B cell (primary cell): ENCODE results near the gene NOXO1. TPM values are rescaled to one million over a fixed set of nuclear protein-coding genes. Genes with fewer than 3 reads are reported as not detected.
A peak's percentile ranks its signal among the peaks of the same experiment; 100 is the strongest.

Source experiments
- ATAC-seq: fragments of 200-7000 bp; cut with Tn5 transposase; one replicate; pipeline ENCODE4 v1.10.0; 2021; ENCODE audit warnings: low read depth, mild to moderate bottlenecking, moderate number of reproducible peaks, moderate library complexity
- CTCF ChIA-PET: fragments of 350-600 bp; sonication (Branson Sonifier 250); formaldehyde crosslinking; loops from one replicate; lab custom pipeline; 2021; ENCODE audit warnings: antibody characterized with exemption, inconsistent platforms; lab: Charles Lee
- POLR2A ChIA-PET: fragments of 350-600 bp; sonication (Branson Sonifier 250); formaldehyde crosslinking; loops from one replicate; lab custom pipeline; 2021; ENCODE audit warnings: antibody characterized with exemption; lab: Charles Lee
- DNase-seq: peaks from one replicate; pipeline ENCODE4 v3.0.0; 2013
- H2AFZ ChIP-seq: 2 replicates; pipeline ENCODE4 v1.6.1; 2012; ENCODE audit warnings: mild to moderate bottlenecking, low read depth, low read length; ENCODE audit not compliant: insufficient read depth, poor library complexity, severe bottlenecking
- H3K27ac ChIP-seq, 2 donors: 1 replicate in 1 of 2; 2 replicates in 1 of 2; pipeline ENCODE4 v1.5.1; 2012 to 2013; ENCODE audit warnings: low read length in 2 of 2, mild to moderate bottlenecking in 2 of 2, moderate library complexity in 1 of 2
- H3K27me3 ChIP-seq, 4 experiments: fragments of 200-600 bp in 1 of 4; sonication (generic) in 1 of 4; replicated peaks in 1 of 4; 1 replicate in 2 of 4; 2 replicates in 2 of 4; pipeline versions ENCODE4 v1.6.1 to v1.7.0; 2013 to 2016; ENCODE audit warnings: low read length in 3 of 4, mild to moderate bottlenecking in 2 of 4, mixed read lengths in 1 of 4, moderate library complexity in 1 of 4; ENCODE audit not compliant: insufficient read depth in 4 of 4, control insufficient read depth in 3 of 4; ENCODE audit errors: control extremely low read depth in 1 of 4
- H3K36me3 ChIP-seq, 2 experiments: replicated peaks in 1 of 2; 1 replicate in 1 of 2; 2 replicates in 1 of 2; pipeline versions ENCODE4 v1.6.1 to v1.7.1; 2013; ENCODE audit warnings: low read length in 1 of 2; ENCODE audit not compliant: insufficient read depth in 2 of 2, control insufficient read depth in 1 of 2; ENCODE audit errors: control extremely low read depth in 1 of 2, extremely low read depth in 1 of 2
- H3K4me1 ChIP-seq, 2 donors: fragments of 200-600 bp in 1 of 2; sonication (generic) in 1 of 2; 1 replicate in 1 of 2; 2 replicates in 1 of 2; pipeline versions ENCODE4 v1.5.1 to v1.6.1; 2013 to 2017; ENCODE audit warnings: low read length in 2 of 2; ENCODE audit not compliant: control insufficient read depth in 2 of 2, insufficient read depth in 2 of 2
- H3K4me2 ChIP-seq: replicated peaks from 2 replicates; pipeline ENCODE3; 2012; ENCODE audit warnings: mild to moderate bottlenecking, low read depth, low read length; ENCODE audit not compliant: poor library complexity, severe bottlenecking
- H3K4me3 ChIP-seq, 5 experiments: fragments of 200-600 bp in 1 of 5; sonication (generic) in 1 of 5; 1 replicate in 3 of 5; 2 replicates in 2 of 5; pipeline versions ENCODE4 v1.5.1 to v1.7.0; 2011 to 2016; ENCODE audit warnings: low read length in 4 of 5, mild to moderate bottlenecking in 4 of 5, low read depth in 2 of 5, control low read depth in 1 of 5, moderate library complexity in 1 of 5; ENCODE audit not compliant: insufficient read depth in 1 of 5; ENCODE audit errors: control extremely low read depth in 1 of 5, extremely low read depth in 1 of 5
- H3K79me2 ChIP-seq: fragments of 200-600 bp; sonication (generic); one replicate; pipeline ENCODE4 v1.6.0; 2016; ENCODE audit warnings: low read length; ENCODE audit not compliant: control insufficient read depth, insufficient read depth
- H3K9ac ChIP-seq: fragments of 200-600 bp; sonication (generic); 2 replicates; pipeline ENCODE4 v1.6.1; 2017; ENCODE audit warnings: mild to moderate bottlenecking, low read length, moderate library complexity
- H3K9me3 ChIP-seq, 3 donors: one replicate each; pipeline versions ENCODE4 v1.6.1 to v1.7.1; 2013; ENCODE audit warnings: low read length in 2 of 3; ENCODE audit not compliant: control insufficient read depth in 2 of 3, insufficient read depth in 1 of 3; ENCODE audit errors: control extremely low read depth in 1 of 3
- H4K20me1 ChIP-seq: 2 replicates; pipeline ENCODE4 v1.6.0; 2012; ENCODE audit warnings: mild to moderate bottlenecking, low read length; ENCODE audit not compliant: insufficient read depth, control insufficient read depth, poor library complexity, severe bottlenecking
- H3K27ac Mint-ChIP-seq: one replicate; pipeline ENCODE4 v1.8.0; 2021; ENCODE audit warnings: mixed read lengths
- H3K27me3 Mint-ChIP-seq: one replicate; pipeline ENCODE4 v1.8.0; 2021; ENCODE audit warnings: mixed read lengths
- H3K4me1 Mint-ChIP-seq: one replicate; pipeline ENCODE4 v1.8.0; 2021; ENCODE audit warnings: mixed read lengths
- H3K4me3 Mint-ChIP-seq: one replicate; pipeline ENCODE4 v1.8.0; 2021; ENCODE audit warnings: mixed read lengths
- H3K9me3 Mint-ChIP-seq: one replicate; pipeline ENCODE4 v1.8.0; 2022; ENCODE audit warnings: mixed read lengths; ENCODE audit not compliant: insufficient read depth
- CTCF ChIP-seq: fragments of 200-600 bp; IDR thresholded peaks from one replicate; pipeline ENCODE4 v1.8.0; 2022; ENCODE audit warnings: antibody characterized with exemption, mild to moderate bottlenecking
- EZH2 ChIP-seq: IDR thresholded peaks from 2 replicates; pipeline ENCODE4 v1.6.1; 2012; ENCODE audit warnings: borderline replicate concordance, low read depth, mild to moderate bottlenecking, moderate library complexity, low read length; ENCODE audit not compliant: insufficient read depth, poor library complexity, severe bottlenecking
- WGBS: methylation state at CpG from one replicate; pipeline ENCODE4 v1.1.5; 2013; ENCODE audit warnings: missing lambda C conversion rate; ENCODE audit not compliant: insufficient coverage; 5-methylcytosine and 5-hydroxymethylcytosine counted together
- intact Hi-C: fragments of 100-400 bp; cut with micrococcal nuclease; formaldehyde crosslinking; loops from one replicate; pipeline ENCODE4 v1.10.0; 2022
- polyA plus RNA-seq: library from polyadenylated mRNA; depleted of rRNA; stranded (reverse); fragments of >200 nt; gene quantifications from 2 replicates; pipeline ENCODE4 v1.2.3, GENCODE V29; 2012
- total RNA-seq, 2 donors: library from RNA; stranded (reverse); fragments of 120-200 nt in 1 of 2; gene quantifications; 1 replicate in 1 of 2; 2 replicates in 1 of 2; pipeline versions ENCODE4 v1.2.3 to v1.2.4, GENCODE V29; 2013 to 2022

Gene NOXO1
- total and polyA plus RNA-seq, 2 donors (not counting 1 experiment from before 2014, with no cell fraction given): 0.30 to 0.74 TPM

DNA sequence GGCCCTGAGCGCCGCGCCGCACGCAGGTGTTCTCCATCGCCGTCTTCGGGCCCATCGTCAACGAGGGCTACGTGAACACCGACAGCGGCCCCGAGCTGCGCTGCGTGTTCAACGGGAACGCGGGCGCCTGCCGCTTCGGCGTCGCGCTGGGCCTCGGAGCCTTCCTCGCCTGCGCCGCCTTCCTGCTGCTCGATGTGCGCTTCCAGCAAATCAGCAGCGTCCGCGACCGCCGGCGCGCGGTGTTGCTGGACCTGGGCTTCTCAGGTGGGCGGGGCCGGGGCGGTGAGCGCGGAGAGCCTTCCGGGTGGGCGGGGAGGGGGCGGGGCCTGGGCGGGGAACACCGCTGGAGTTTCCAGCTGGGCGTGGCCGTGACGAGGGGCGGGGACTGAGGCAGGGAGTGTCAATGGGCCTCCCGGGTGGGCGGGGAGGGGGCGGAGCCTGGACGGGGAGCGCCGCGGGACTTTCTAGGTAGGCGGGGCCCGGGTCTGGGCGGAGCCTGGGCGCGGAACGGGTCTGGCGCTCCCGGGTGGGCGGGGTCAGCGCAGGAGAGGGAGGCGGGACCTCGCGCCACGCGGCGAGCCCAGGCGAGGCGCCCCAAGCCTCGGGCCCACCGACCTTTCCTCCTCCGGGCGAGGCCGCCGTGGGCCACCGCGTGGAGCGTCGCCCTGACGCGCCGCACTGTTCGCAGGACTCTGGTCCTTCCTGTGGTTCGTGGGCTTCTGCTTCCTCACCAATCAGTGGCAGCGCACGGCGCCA lies 10.9 kb upstream of the NOXO1 start:
- Mint-ChIP-seq H3K27me3 (no peaks in the 10 kb centered on the region), H3K9me3 (no peaks in the 10 kb centered on the region), H3K27ac (peak overlapping the region; percentile 97), H3K4me3 (peak overlapping the region; percentile 91), H3K4me1 (peaks cover 33% of the 10 kb centered on the region)
- ChIA-PET CTCF (interaction anchor here (1.4 to 5.5 kb wide), 3 partner anchors 12 to 163 kb away, joined by 3 to 32 read pairs (median 4); partner anchors contain the start of genes RPS2 and TRAF7), POLR2A (interaction anchor here (0.5 to 3.0 kb wide), 12 partner anchors 9 to 754 kb away, joined by 3 to 36 read pairs (median 6); partner anchors contain the start of genes ECI1, JPT2, PDPK1 and RPS2)
- 6% methylated on average over 81 of the region's 96 CpGs for WGBS
- Histone ChIP-seq H2AFZ (peak overlapping the region; percentile 51), H3K9ac (peak overlapping the region; percentile 53), H3K27ac (peak overlapping the region; percentile 86 to 92), H3K9me3 (peaks cover 0 to 13% (median 0%) of the 10 kb centered on the region in 3 donors), H3K36me3 (no peaks in the 10 kb centered on the region), H3K79me2 (no peaks in the 10 kb centered on the region), H4K20me1 (no peaks in the 10 kb centered on the region), H3K4me2 (peak overlapping the region; percentile 100), H3K4me3 (peak overlapping the region in 4 of 5 experiments; percentile 51 to 93 (median 69)), H3K27me3 (no peaks in the 10 kb centered on the region), H3K4me1 (peaks cover 24 to 35% of the 10 kb centered on the region in 2 donors)
- TF ChIP-seq EZH2: no peak
- no peak for TF ChIP-seq CTCF
- ATAC-seq (peak; percentile 77), DNase-seq (peak; percentile 96)
- intact Hi-C loops: loop anchor here (1.0 to 10.0 kb wide), 7 partner anchors 9 to 785 kb away; partner anchors contain the start of genes ELOB, MSRB1, RPS2 and TRAF7

DNA sequence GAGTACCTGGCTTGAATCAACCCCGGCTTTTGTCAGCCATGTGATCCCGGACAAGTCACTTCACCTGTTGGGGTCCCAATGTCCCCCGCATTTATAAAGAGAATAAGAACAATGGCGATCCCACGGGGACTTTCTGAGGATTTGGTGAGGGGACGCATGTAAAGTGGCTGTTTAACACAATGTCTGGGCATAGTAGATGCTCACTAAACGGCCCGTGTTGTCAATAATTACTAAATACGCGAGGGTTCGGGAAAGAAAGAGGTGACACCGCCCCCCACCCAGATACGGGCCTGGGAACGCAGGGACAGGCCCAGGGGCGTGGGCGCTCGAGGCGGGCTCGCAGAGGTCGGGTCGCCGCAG lies 10.3 kb upstream of the NOXO1 start:
- DNase-seq: no peak
- peak overlapping the region; percentile 100 for H3K4me2 ChIP-seq
- ChIA-PET POLR2A (interaction anchor here (0.6 to 3.0 kb wide), 15 partner anchors 9 to 755 kb away, joined by 3 to 36 read pairs (median 5); partner anchors contain the start of genes ECI1, MSRB1, PDPK1 and RPS2), CTCF (interaction anchor here (1.2 to 5.5 kb wide), 4 partner anchors 13 to 163 kb away, joined by 3 to 32 read pairs (median 4); partner anchors contain the start of genes RPS2 and TRAF7)
- ATAC-seq: no peak
- Mint-ChIP-seq H3K27me3 (no peaks in the 10 kb centered on the region), H3K4me1 (peaks cover 33% of the 10 kb centered on the region), H3K4me3 (peak overlapping the region; percentile 91), H3K27ac (peak overlapping the region; percentile 97), H3K9me3 (no peaks in the 10 kb centered on the region)
- peak overlapping the region; percentile 53 for H3K9ac ChIP-seq
- H2AFZ ChIP-seq: peak overlapping the region; percentile 0
- H3K4me1 ChIP-seq: peaks cover 24 to 35% of the 10 kb centered on the region in 2 donors
- H3K36me3 ChIP-seq: no peaks in the 10 kb centered on the region
- H3K9me3 ChIP-seq: peaks cover 0 to 13% (median 0%) of the 10 kb centered on the region in 3 donors
- H3K27ac ChIP-seq: peak overlapping the region; percentile 86 to 92
- intact Hi-C loops: loop anchor here (1.0 to 10.0 kb wide), 4 partner anchors 8 to 786 kb away; partner anchors contain the start of genes ELOB, MSRB1 and RPS2
- H3K79me2 ChIP-seq: no peaks in the 10 kb centered on the region
- TF ChIP-seq EZH2 (no peak), CTCF (no peak)
- no peaks in the 10 kb centered on the region for H4K20me1 ChIP-seq
- no peaks in the 10 kb centered on the region for H3K27me3 ChIP-seq
- H3K4me3 ChIP-seq: peak overlapping the region in 4 of 5 experiments; percentile 51 to 93 (median 69)
- 10% methylated on average over 22 of the region's 22 CpGs for WGBS
